GM23248 (cell line): ENCODE data around the gene FSD2.

ENCODE experiments used
- EZH2 ChIP-seq: fragments of 200-600 bp; sonication (generic); IDR thresholded peaks from 2 replicates; pipeline ENCODE4 v1.6.1; 2018; ENCODE audit warnings: antibody characterized with exemption, mild to moderate bottlenecking; ENCODE audit not compliant: insufficient read depth, poor library complexity, severe bottlenecking
- EZH2phosphoT487 ChIP-seq: fragments of 200-600 bp; sonication (generic); IDR thresholded peaks from 2 replicates; pipeline ENCODE4 v1.6.1; 2018; ENCODE audit warnings: antibody characterized with exemption, moderate library complexity, mild to moderate bottlenecking, low read depth; ENCODE audit not compliant: insufficient read depth

- TF ChIP-seq EZH2 (no peak), EZH2phosphoT487 (no peak)
These were observed 79.1 kb downstream of the FSD2 start for GRCh38 chr15:82726816-82727215.
